CD14-positive monocyte (primary cell): ENCODE data around the gene SLC18A3. TPM values are rescaled to one million over a fixed set of nuclear protein-coding genes. Genes with fewer than 3 reads are reported as not detected.
A peak's percentile ranks its signal among the peaks of the same experiment; 100 is the strongest.

Source experiments
- DNase-seq, 3 donors: peaks; one replicate each; pipeline ENCODE4 v3.0.0-alpha.2; 2011 to 2022
- H2AFZ ChIP-seq: 2 replicates; pipeline ENCODE4 v1.6.0; 2012; ENCODE audit warnings: mild to moderate bottlenecking, low read depth, low read length, inconsistent platforms; ENCODE audit not compliant: insufficient read depth, poor library complexity, severe bottlenecking
- H3K27ac ChIP-seq, 2 donors: 1 replicate in 1 of 2; 2 replicates in 1 of 2; pipeline ENCODE4 v1.5.1; 2012 to 2013; ENCODE audit warnings: low read length in 2 of 2, control low read depth in 1 of 2, inconsistent platforms in 1 of 2, low read depth in 1 of 2, mild to moderate bottlenecking in 1 of 2
- H3K27me3 ChIP-seq, 2 donors: one replicate each; pipeline versions ENCODE4 v1.6.0 to v1.6.1; 2011 to 2013; ENCODE audit warnings: low read length in 2 of 2; ENCODE audit not compliant: control insufficient read depth in 2 of 2, insufficient read depth in 2 of 2
- H3K36me3 ChIP-seq, 2 donors: replicated peaks in 1 of 2; 1 replicate in 1 of 2; 2 replicates in 1 of 2; pipeline versions ENCODE4 v1.5.1 to v1.6.1; 2012 to 2013; ENCODE audit warnings: low read length in 2 of 2, control low read depth in 1 of 2, inconsistent platforms in 1 of 2, mild to moderate bottlenecking in 1 of 2; ENCODE audit not compliant: insufficient read depth in 2 of 2, control insufficient read depth in 1 of 2
- H3K4me1 ChIP-seq, 2 donors: 1 replicate in 1 of 2; 2 replicates in 1 of 2; pipeline versions ENCODE4 v1.5.1 to v1.6.1; 2012 to 2013; ENCODE audit warnings: low read length in 2 of 2, control low read depth in 1 of 2, inconsistent platforms in 1 of 2, mild to moderate bottlenecking in 1 of 2, moderate library complexity in 1 of 2; ENCODE audit not compliant: insufficient read depth in 2 of 2, control insufficient read depth in 1 of 2
- H3K4me2 ChIP-seq: replicated peaks from 2 replicates; pipeline ENCODE3; 2012; ENCODE audit warnings: low read length, moderate library complexity, mild to moderate bottlenecking; ENCODE audit not compliant: poor library complexity, severe bottlenecking; ENCODE audit errors: extremely low read depth
- H3K4me3 ChIP-seq, 3 experiments: fragments of 200-600 bp in 1 of 3; sonication (generic) in 1 of 3; replicated peaks in 1 of 3; 1 replicate in 2 of 3; 2 replicates in 1 of 3; pipeline ENCODE4 v1.5.1; 2011 to 2013; ENCODE audit warnings: low read length in 3 of 3, mild to moderate bottlenecking in 3 of 3, control low read depth in 2 of 3, low read depth in 2 of 3, inconsistent platforms in 1 of 3, moderate library complexity in 1 of 3
- H3K79me2 ChIP-seq: 2 replicates; pipeline ENCODE4 v1.6.0; 2012; ENCODE audit warnings: mild to moderate bottlenecking, control low read depth, inconsistent platforms, low read length, moderate library complexity; ENCODE audit not compliant: insufficient read depth
- H3K9ac ChIP-seq: 2 replicates; pipeline ENCODE4 v1.6.0; 2017; ENCODE audit warnings: low read length, mild to moderate bottlenecking; ENCODE audit not compliant: insufficient read depth, poor library complexity, severe bottlenecking
- H3K9me3 ChIP-seq, 2 donors: replicated peaks in 1 of 2; 1 replicate in 1 of 2; 2 replicates in 1 of 2; pipeline versions ENCODE4 v1.5.1 to v1.6.1; 2012 to 2013; ENCODE audit warnings: low read length in 2 of 2, control low read depth in 1 of 2; ENCODE audit not compliant: control insufficient read depth in 1 of 2, insufficient read depth in 1 of 2
- H4K20me1 ChIP-seq: 2 replicates; pipeline ENCODE4 v1.6.0; 2012; ENCODE audit warnings: mild to moderate bottlenecking, low read length, control low read depth, moderate library complexity; ENCODE audit not compliant: insufficient read depth
- H3K27ac Mint-ChIP-seq, 7 donors: one replicate each; pipeline ENCODE4 v1.8.0; 2020; ENCODE audit warnings: mild to moderate bottlenecking in 7 of 7, mixed read lengths in 7 of 7, moderate library complexity in 6 of 7, inconsistent platforms in 2 of 7
- H3K27me3 Mint-ChIP-seq, 3 donors: one replicate each; pipeline ENCODE4 v1.8.0; 2021 to 2022; ENCODE audit warnings: low read depth in 3 of 3, mild to moderate bottlenecking in 3 of 3, mixed read lengths in 3 of 3, moderate library complexity in 3 of 3, inconsistent platforms in 1 of 3
- H3K36me3 Mint-ChIP-seq, 2 donors: one replicate each; pipeline ENCODE4 v1.8.0; 2020; ENCODE audit warnings: mixed read lengths in 2 of 2, inconsistent platforms in 1 of 2, mild to moderate bottlenecking in 1 of 2
- H3K4me1 Mint-ChIP-seq: one replicate; pipeline ENCODE4 v1.8.0; 2020; ENCODE audit warnings: mild to moderate bottlenecking, mixed read lengths
- H3K4me3 Mint-ChIP-seq, 2 donors: one replicate each; pipeline ENCODE4 v1.8.0; 2020; ENCODE audit warnings: mild to moderate bottlenecking in 2 of 2, mixed read lengths in 2 of 2, moderate library complexity in 1 of 2
- H3K9me3 Mint-ChIP-seq, 7 donors: one replicate each; pipeline ENCODE4 v1.8.0; 2020 to 2022; ENCODE audit warnings: mixed read lengths in 7 of 7, mild to moderate bottlenecking in 6 of 7, moderate library complexity in 6 of 7, inconsistent platforms in 2 of 7
- WGBS: methylation state at CpG from one replicate; pipeline ENCODE4 v1.1.5; 2013; ENCODE audit warnings: missing lambda C conversion rate; ENCODE audit not compliant: insufficient coverage; 5-methylcytosine and 5-hydroxymethylcytosine counted together
- intact Hi-C, 2 donors: fragments of 100-400 bp; cut with micrococcal nuclease; formaldehyde crosslinking; loops; one replicate each; pipeline versions ENCODE4 v1.15.0 to v1.15.1; 2023
- polyA plus RNA-seq, 3 donors: library from polyadenylated mRNA; depleted of rRNA in 1 of 3; unstranded in 2 of 3; stranded (reverse) in 1 of 3; fragments of 300-500 nt in 2 of 3; fragments of >200 nt in 1 of 3; fragmentation: Illumina TruSeq in 2 of 3; gene quantifications; 1 replicate in 2 of 3; 2 replicates in 1 of 3; pipeline ENCODE4 v1.2.3, GENCODE V29; 2012 to 2021
- TF ChIP-seq, protein P1 (sequence below): fragments of 200-600 bp; IDR thresholded peaks from one replicate; pipeline ENCODE4 v1.8.0; 2022; ENCODE audit warnings: antibody characterized with exemption, mild to moderate bottlenecking

The SLC18A3 gene
- polyA plus RNA-seq, 3 donors: not detected

DNA sequence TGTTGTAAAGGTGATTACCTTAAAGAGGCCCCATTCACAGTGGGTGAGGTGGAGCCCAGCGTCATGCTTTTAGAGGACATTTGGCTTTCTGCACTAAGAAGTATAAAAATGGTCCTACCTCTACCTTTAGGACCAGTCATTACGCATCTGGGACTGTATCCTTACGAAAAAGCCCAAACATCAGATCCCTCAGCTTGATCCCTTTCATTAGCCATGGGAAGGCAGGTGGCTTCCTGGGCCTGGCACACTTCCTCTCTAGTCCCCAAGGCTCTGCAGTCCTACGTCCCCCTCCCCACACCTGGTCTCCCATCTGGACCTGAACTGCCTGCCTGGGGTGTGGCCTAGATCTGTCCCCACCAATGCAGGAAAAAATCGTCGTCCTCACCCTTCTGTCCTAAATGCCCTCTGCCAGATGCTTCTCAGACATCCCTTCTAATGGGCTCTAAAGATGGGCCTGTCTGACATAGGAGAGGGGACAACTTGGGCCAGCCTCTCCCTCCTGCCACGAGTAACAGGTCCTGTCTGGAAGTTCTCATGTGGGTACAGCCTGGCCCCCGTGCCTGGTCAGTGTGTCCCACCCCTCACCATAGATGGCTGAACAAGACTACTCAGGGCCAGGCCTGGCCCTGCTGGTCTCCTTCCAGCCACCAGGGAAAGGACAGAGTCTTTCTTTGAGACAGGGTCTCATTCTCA, 11.8 kb upstream of the SLC18A3 start:
- H3K9me3 ChIP-seq: no peaks in the 10 kb centered on the region
- no peaks in the 10 kb centered on the region for H3K4me1 ChIP-seq
- no peaks in the 10 kb centered on the region for H4K20me1 ChIP-seq
- no peak overlapping the region for H2AFZ ChIP-seq
- TF ChIP-seq, protein P1, sequence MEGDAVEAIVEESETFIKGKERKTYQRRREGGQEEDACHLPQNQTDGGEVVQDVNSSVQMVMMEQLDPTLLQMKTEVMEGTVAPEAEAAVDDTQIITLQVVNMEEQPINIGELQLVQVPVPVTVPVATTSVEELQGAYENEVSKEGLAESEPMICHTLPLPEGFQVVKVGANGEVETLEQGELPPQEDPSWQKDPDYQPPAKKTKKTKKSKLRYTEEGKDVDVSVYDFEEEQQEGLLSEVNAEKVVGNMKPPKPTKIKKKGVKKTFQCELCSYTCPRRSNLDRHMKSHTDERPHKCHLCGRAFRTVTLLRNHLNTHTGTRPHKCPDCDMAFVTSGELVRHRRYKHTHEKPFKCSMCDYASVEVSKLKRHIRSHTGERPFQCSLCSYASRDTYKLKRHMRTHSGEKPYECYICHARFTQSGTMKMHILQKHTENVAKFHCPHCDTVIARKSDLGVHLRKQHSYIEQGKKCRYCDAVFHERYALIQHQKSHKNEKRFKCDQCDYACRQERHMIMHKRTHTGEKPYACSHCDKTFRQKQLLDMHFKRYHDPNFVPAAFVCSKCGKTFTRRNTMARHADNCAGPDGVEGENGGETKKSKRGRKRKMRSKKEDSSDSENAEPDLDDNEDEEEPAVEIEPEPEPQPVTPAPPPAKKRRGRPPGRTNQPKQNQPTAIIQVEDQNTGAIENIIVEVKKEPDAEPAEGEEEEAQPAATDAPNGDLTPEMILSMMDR: no peak
- no peak overlapping the region for H3K27ac ChIP-seq
- Mint-ChIP-seq H3K27ac (no peak overlapping the region), H3K27me3 (peaks cover 11 to 19% (median 14%) of the 10 kb centered on the region in 3 donors), H3K9me3 (no peaks in the 10 kb centered on the region), H3K36me3 (no peaks in the 10 kb centered on the region), H3K4me3 (no peak overlapping the region), H3K4me1 (no peaks in the 10 kb centered on the region)
- intact Hi-C loops: no loop called here
- H3K36me3 ChIP-seq: no peaks in the 10 kb centered on the region
- H3K27me3 ChIP-seq: no peaks in the 10 kb centered on the region
- no peak overlapping the region for H3K4me2 ChIP-seq
- no peak overlapping the region for H3K4me3 ChIP-seq
- peak in 1 of 3 donors; percentile 1 for DNase-seq
- H3K79me2 ChIP-seq: no peaks in the 10 kb centered on the region
- 82% methylated on average over 7 of the region's 8 CpGs for WGBS
- H3K9ac ChIP-seq: no peak overlapping the region

DNA sequence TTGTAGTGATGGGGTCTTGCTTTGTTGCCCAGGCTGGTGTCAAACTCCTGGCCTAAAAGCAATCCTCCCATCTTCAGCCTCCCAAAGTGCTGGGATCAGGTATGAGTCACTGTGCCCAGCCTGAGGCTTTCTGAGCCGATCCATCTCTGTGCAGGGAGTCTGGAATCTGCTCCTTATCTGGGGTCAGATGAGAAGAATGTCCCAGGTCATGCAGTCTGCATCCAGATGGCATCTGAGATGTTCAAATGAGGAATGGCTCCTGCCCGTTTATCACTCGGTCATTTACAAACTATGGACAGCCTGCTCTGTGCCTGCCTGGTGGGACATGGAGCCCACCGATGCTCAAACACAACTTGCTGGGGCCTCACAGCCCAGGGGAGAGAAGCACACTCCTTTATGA, 11.1 kb upstream of the SLC18A3 start:
- no peak for DNase-seq
- H3K4me3 ChIP-seq: no peak overlapping the region
- no peaks in the 10 kb centered on the region for H3K9me3 ChIP-seq
- TF ChIP-seq, protein P1: no peak
- no peaks in the 10 kb centered on the region for H3K4me1 ChIP-seq
- H3K27ac ChIP-seq: no peak overlapping the region
- intact Hi-C loops: no loop called here
- H4K20me1 ChIP-seq: no peaks in the 10 kb centered on the region
- H3K27ac Mint-ChIP-seq: no peak overlapping the region
- peaks cover 11 to 19% (median 14%) of the 10 kb centered on the region in 3 donors for H3K27me3 Mint-ChIP-seq
- no peaks in the 10 kb centered on the region for H3K9me3 Mint-ChIP-seq
- no peaks in the 10 kb centered on the region for H3K36me3 Mint-ChIP-seq
- 92% methylated on average over 4 of the region's 4 CpGs for WGBS
- no peak overlapping the region for H3K4me3 Mint-ChIP-seq
- H2AFZ ChIP-seq: no peak overlapping the region
- no peak overlapping the region for H3K9ac ChIP-seq
- no peaks in the 10 kb centered on the region for H3K36me3 ChIP-seq
- H3K27me3 ChIP-seq: no peaks in the 10 kb centered on the region
- H3K4me1 Mint-ChIP-seq: no peaks in the 10 kb centered on the region
- H3K4me2 ChIP-seq: no peak overlapping the region
- no peaks in the 10 kb centered on the region for H3K79me2 ChIP-seq
